ENCODE data around the gene ZNF774. TPM values are rescaled to one million over a fixed set of nuclear protein-coding genes. Genes with fewer than 3 reads are reported as not detected.
A peak's percentile ranks its signal among the peaks of the same experiment; 100 is the strongest.

ZNF774 gene
- total RNA-seq, 3 donors from 2014 or later (not counting 1 experiment from before 2014, with no cell fraction given) = 0.34 to 0.70 (median 0.47) TPM

GRCh38 chr15:90375071-90375470, 23.0 kb downstream of the ZNF774 start:
- Mint-ChIP-seq H3K27ac (peak overlapping the region in 1 of 2 donors; percentile 36), H3K4me1 (peaks cover 43 to 48% of the 10 kb centered on the region in 2 donors), H3K27me3 (ENCODE audit: low read depth in 2 of 2) (no peaks in the 10 kb centered on the region), H3K9me3 (peaks cover 2 to 5% of the 10 kb centered on the region in 2 donors), H3K36me3 (no peaks in the 10 kb centered on the region), H3K4me3 (peak overlapping the region; percentile 28)
- no peak for TF ChIP-seq CTCF (IDR thresholded peaks at IDR 0.05)
- Histone ChIP-seq H3K4me1 (ENCODE audit: control insufficient read depth, insufficient read depth, low read length) (peaks cover 40% of the 10 kb centered on the region), H3K27me3 (ENCODE audit: control insufficient read depth, insufficient read depth, low read length) (no peaks in the 10 kb centered on the region), H3K4me3 (ENCODE audit: low read length) (no peak overlapping the region), H3K36me3 (ENCODE audit: control insufficient read depth, insufficient read depth, low read length) (no peaks in the 10 kb centered on the region), H3K27ac (ENCODE audit: low read length) (no peak overlapping the region), H3K9me3 (ENCODE audit: control insufficient read depth, insufficient read depth, low read length) (peaks cover 16% of the 10 kb centered on the region)
- DNase-seq = no peak
- WGBS (ENCODE audit: insufficient coverage) = 99% methylated on average over 6 of the region's 7 CpGs
- ATAC-seq = no peak
- intact Hi-C loops (cut with micrococcal nuclease) = no loop called here

- ATAC-seq (peak; percentile 87 to 96 (median 90)), DNase-seq (peak; percentile 54 to 85)
- Histone ChIP-seq H3K4me3 (ENCODE audit: low read length) (no peak overlapping the region), H3K36me3 (ENCODE audit: control insufficient read depth, insufficient read depth, low read length) (no peaks in the 10 kb centered on the region), H3K9me3 (ENCODE audit: control insufficient read depth, insufficient read depth, low read length) (peaks cover 16% of the 10 kb centered on the region), H3K27me3 (ENCODE audit: control insufficient read depth, insufficient read depth, low read length) (no peaks in the 10 kb centered on the region), H3K27ac (ENCODE audit: low read length) (peak overlapping the region; percentile 72), H3K4me1 (ENCODE audit: control insufficient read depth, insufficient read depth, low read length) (peaks cover 40% of the 10 kb centered on the region)
- Mint-ChIP-seq H3K36me3 (no peaks in the 10 kb centered on the region), H3K4me1 (peaks cover 49 to 52% of the 10 kb centered on the region in 2 donors), H3K27ac (peak overlapping the region; percentile 89 to 93), H3K27me3 (ENCODE audit: low read depth in 2 of 2) (no peaks in the 10 kb centered on the region), H3K4me3 (peak overlapping the region; percentile 87), H3K9me3 (peaks cover 3 to 7% of the 10 kb centered on the region in 2 donors)
- TF ChIP-seq CTCF (IDR thresholded peaks at IDR 0.05) = no peak
- intact Hi-C loops (cut with micrococcal nuclease) = loop anchor here (2.0 kb wide), 2 partner anchors 14 to 32 kb away; no protein-coding TSS in a partner anchor
- 5% methylated on average over 4 of the region's 6 CpGs for WGBS (ENCODE audit: insufficient coverage)
Measured at GRCh38 chr15:90376789-90377188, 24.7 kb downstream of the ZNF774 start.

GRCh38 chr15:90379263-90379662, 27.2 kb downstream of the ZNF774 start:
- no peak overlapping the region for H3K4me3 Mint-ChIP-seq
- no peak for TF ChIP-seq CTCF (IDR thresholded peaks at IDR 0.05)
- H3K27me3 Mint-ChIP-seq (ENCODE audit: low read depth in 2 of 2) = no peaks in the 10 kb centered on the region
- H3K27ac ChIP-seq (ENCODE audit: low read length) = no peak overlapping the region
- no peak overlapping the region for H3K27ac Mint-ChIP-seq
- intact Hi-C loops (cut with micrococcal nuclease) = no loop called here
- H3K9me3 Mint-ChIP-seq = peaks cover 3 to 7% of the 10 kb centered on the region in 2 donors
- no peaks in the 10 kb centered on the region for H3K36me3 ChIP-seq (ENCODE audit: control insufficient read depth, insufficient read depth, low read length)
- WGBS (ENCODE audit: insufficient coverage) = 90% methylated on average over 2 of the region's 3 CpGs
- peaks cover 16% of the 10 kb centered on the region for H3K9me3 ChIP-seq (ENCODE audit: control insufficient read depth, insufficient read depth, low read length)
- H3K36me3 Mint-ChIP-seq = no peaks in the 10 kb centered on the region
- DNase-seq (no peak), ATAC-seq (no peak)
- peaks cover 40% of the 10 kb centered on the region for H3K4me1 ChIP-seq (ENCODE audit: control insufficient read depth, insufficient read depth, low read length)
- H3K27me3 ChIP-seq (ENCODE audit: control insufficient read depth, insufficient read depth, low read length) = no peaks in the 10 kb centered on the region
- no peak overlapping the region for H3K4me3 ChIP-seq (ENCODE audit: low read length)
- peaks cover 49 to 52% of the 10 kb centered on the region in 2 donors for H3K4me1 Mint-ChIP-seq

- no peaks in the 10 kb centered on the region for H3K27me3 ChIP-seq (ENCODE audit: control insufficient read depth, insufficient read depth, low read length)
- Mint-ChIP-seq H3K27me3 (ENCODE audit: low read depth in 2 of 2) (no peaks in the 10 kb centered on the region), H3K4me1 (peaks cover 32 to 39% of the 10 kb centered on the region in 2 donors), H3K9me3 (peaks cover 2 to 5% of the 10 kb centered on the region in 2 donors), H3K27ac (no peak overlapping the region), H3K4me3 (no peak overlapping the region), H3K36me3 (no peaks in the 10 kb centered on the region)
- no peak for TF ChIP-seq CTCF (IDR thresholded peaks at IDR 0.05)
- intact Hi-C loops (cut with micrococcal nuclease) = no loop called here
- no peak overlapping the region for H3K4me3 ChIP-seq (ENCODE audit: low read length)
- H3K4me1 ChIP-seq (ENCODE audit: control insufficient read depth, insufficient read depth, low read length) = peaks cover 19% of the 10 kb centered on the region
- H3K27ac ChIP-seq (ENCODE audit: low read length) = no peak overlapping the region
- H3K36me3 ChIP-seq (ENCODE audit: control insufficient read depth, insufficient read depth, low read length) = no peaks in the 10 kb centered on the region
- DNase-seq (no peak), ATAC-seq (no peak)
- H3K9me3 ChIP-seq (ENCODE audit: control insufficient read depth, insufficient read depth, low read length) = peaks cover 16% of the 10 kb centered on the region
Measured at GRCh38 chr15:90381515-90381914, 29.4 kb downstream of the ZNF774 start.

All from natural killer cell (primary cell).